Lower leg skin (tissue), 4 donors: ENCODE measurements around the gene PROM1. TPM values are rescaled to one million over a fixed set of nuclear protein-coding genes. Genes with fewer than 3 reads are reported as not detected.
A peak's percentile ranks its signal among the peaks of the same experiment; 100 is the strongest.

Experiments used
- DNase-seq, 2 donors: peaks; one replicate each; pipeline ENCODE4 v3.0.0-alpha.2; 2019; ENCODE audit warnings: low spot score in 2 of 2
- H3K4me3 ChIP-seq: fragments of 200-600 bp; sonication (generic); 2 replicates; pipeline ENCODE4 v1.5.1; 2017; ENCODE audit warnings: mild to moderate bottlenecking, low read depth; ENCODE audit not compliant: poor library complexity, severe bottlenecking
- POLR2A ChIP-seq, 2 donors: fragments of 450-650 bp; IDR thresholded peaks; one replicate each; pipeline ENCODE4 v1.6.1; 2016 to 2017; ENCODE audit warnings: antibody characterized with exemption in 2 of 2, mild to moderate bottlenecking in 1 of 2, moderate library complexity in 1 of 2
- WGBS, 2 donors: methylation state at CpG; one replicate each; pipeline ENCODE4 v1.1.5; 2018; 5-methylcytosine and 5-hydroxymethylcytosine counted together
- intact Hi-C: fragments of 100-400 bp; cut with DNase I; formaldehyde crosslinking; loops from one replicate; pipeline ENCODE4 v1.15.0; 2023; ENCODE audit warnings: low total_unique reads
- total RNA-seq, 4 donors: library from RNA; depleted of rRNA; stranded (reverse); fragments of >200 nt; gene quantifications; one replicate each; pipeline ENCODE4 v1.1.0, GENCODE V29; 2016
- TF ChIP-seq, protein P1 (sequence below), 3 donors: fragments of 450-650 bp; IDR thresholded peaks; one replicate each; pipeline ENCODE4 v1.5.1; 2016; ENCODE audit warnings: antibody characterized with exemption in 3 of 3, mild to moderate bottlenecking in 3 of 3, moderate library complexity in 2 of 3

The PROM1 gene
- total RNA-seq, 4 donors from 2014 or later: 1.3 to 7.6 (median 2.9) TPM

DNA sequence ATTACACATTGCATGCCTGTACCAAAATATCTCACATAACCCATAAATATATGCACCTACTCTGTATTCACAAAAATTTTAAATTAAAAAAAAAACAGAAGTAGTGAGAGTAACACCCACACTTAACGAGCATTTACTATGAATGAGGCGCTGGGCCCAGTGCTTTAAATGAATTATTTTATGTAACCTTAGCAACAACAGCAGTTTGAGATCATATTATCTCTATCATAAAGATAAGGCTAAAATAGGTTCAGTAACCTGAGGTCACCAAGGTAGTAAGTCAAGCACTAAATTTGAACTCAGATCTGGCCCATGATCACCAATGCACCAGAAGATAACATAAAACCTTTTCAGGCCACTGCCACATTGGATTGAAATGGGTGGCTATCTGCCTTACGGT is 5.3 kb upstream of the PROM1 start:
- no peak for TF ChIP-seq POLR2A (IDR thresholded peaks at IDR 0.05)
- TF ChIP-seq, protein P1, sequence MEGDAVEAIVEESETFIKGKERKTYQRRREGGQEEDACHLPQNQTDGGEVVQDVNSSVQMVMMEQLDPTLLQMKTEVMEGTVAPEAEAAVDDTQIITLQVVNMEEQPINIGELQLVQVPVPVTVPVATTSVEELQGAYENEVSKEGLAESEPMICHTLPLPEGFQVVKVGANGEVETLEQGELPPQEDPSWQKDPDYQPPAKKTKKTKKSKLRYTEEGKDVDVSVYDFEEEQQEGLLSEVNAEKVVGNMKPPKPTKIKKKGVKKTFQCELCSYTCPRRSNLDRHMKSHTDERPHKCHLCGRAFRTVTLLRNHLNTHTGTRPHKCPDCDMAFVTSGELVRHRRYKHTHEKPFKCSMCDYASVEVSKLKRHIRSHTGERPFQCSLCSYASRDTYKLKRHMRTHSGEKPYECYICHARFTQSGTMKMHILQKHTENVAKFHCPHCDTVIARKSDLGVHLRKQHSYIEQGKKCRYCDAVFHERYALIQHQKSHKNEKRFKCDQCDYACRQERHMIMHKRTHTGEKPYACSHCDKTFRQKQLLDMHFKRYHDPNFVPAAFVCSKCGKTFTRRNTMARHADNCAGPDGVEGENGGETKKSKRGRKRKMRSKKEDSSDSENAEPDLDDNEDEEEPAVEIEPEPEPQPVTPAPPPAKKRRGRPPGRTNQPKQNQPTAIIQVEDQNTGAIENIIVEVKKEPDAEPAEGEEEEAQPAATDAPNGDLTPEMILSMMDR (IDR thresholded peaks at IDR 0.05): no peak
- H3K4me3 ChIP-seq: no peak overlapping the region
- no peak for DNase-seq
- 93% methylated on average over 3 of the region's 3 CpGs for WGBS, 2 donors
- intact Hi-C loops: no loop called here

DNA sequence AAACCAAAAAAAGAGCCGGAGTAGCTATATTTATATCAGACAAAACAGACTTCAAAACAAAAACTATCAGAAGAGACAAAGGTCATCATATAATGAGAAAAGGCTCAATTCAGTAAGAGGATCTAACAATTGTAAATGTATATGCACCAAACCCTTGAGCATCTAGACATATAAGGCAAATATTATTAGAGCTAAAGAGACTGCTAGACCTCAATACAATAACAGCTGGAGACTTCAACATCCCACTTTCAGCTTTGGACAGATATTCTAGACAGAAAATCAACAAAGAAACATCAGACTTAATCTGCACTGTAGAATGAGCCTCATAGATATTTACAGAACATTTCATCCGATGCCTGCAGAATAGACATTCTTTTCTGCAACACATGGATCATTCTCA is 4.8 kb upstream of the PROM1 start:
- no peak overlapping the region for H3K4me3 ChIP-seq
- intact Hi-C loops: no loop called here
- TF ChIP-seq POLR2A (IDR thresholded peaks at IDR 0.05): no peak
- TF ChIP-seq, protein P1 (IDR thresholded peaks at IDR 0.05): no peak
- no peak for DNase-seq
- 87 to 88% methylated on average over 2 of the region's 2 CpGs for WGBS, 2 donors

DNA sequence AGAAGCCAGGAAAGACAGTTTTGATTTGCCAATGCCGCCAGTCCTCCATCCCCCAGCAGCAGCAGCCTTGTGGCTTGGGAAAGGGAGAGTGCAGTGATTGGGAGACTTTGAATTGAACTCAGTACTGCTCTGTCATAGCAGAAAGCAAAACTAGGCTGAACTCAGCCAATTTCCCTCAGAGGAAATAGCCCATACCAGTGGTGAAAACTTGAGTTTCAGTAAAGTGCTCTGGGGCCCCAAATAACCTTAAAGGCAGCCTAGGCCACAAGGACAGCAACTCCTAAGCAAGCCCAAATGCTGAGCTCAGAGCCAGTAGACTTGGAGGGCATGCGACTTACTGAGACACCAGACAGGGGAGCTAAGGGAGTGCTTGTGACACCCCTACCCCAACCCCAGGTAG is 2.0 kb upstream of the PROM1 start:
- intact Hi-C loops: no loop called here
- WGBS, 2 donors: 85 to 91% methylated on average over 2 of the region's 2 CpGs
- DNase-seq: no peak
- no peak for TF ChIP-seq POLR2A (IDR thresholded peaks at IDR 0.05)
- H3K4me3 ChIP-seq: no peak overlapping the region

DNA sequence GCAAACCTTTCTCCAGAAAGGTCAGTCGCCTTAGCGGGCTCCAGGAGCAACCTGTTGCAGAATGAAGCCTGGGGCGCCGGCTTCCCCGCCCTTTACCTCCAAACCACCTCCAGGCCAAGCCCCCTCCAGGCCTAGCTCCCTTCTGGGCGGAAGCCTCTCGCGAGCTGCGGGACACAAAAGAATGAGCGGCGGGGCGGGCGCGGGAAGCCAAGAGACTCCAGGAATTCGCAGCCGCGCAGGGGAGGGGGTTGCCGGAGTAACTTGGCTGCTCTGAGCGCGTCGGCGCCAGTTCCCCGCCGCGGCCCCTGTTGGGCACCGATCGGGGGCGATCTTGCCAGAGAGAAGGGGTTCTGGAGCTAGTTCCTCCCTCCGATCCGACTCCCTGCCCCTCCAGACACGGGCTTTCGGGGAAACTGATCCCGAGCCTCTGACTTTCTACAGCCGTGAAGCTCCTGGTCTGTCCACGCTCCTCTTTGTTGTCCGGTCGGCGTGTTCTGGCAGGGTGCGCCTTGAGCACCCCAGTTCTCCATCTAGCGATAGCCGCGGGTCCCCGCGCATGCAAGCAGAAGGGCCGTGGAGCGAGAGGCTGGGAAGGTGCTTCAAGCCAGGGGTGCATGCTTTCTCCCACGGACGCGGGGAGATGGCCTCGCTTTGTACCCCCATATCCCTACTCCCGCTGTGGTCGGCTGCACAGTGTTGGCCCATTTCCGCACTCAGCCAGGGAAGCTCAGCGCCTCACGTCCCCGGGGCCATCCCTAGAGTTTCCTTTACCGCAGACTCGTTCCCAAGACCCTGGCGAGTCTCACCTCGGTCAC is 1.2 kb downstream of the PROM1 start:
- H3K4me3 ChIP-seq: peak overlapping the region; percentile 10
- DNase-seq: no peak
- no peak for TF ChIP-seq POLR2A (IDR thresholded peaks at IDR 0.05)
- TF ChIP-seq, protein P1 (IDR thresholded peaks at IDR 0.05): no peak
- 1% methylated on average over 32 to 36 of the region's 60 CpGs for WGBS, 2 donors
- intact Hi-C loops: no loop called here

DNA sequence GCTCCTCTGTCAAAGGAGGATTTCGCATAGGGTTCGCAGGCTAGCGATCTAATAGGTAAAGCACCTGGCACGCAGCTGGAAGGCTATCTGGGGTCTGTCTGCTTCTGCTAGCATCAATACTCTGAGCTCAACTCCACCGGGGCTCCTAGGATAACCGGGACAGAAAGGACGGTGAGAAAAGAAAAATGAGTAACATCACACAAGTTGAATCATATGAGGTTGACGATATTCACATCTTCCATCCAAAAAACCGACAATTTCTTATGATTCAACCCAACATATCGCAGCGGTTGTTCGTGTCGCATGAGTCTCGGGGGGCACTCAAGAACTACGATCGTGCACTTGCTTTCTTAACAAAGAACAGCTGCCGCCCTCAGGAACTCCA is 1.8 kb downstream of the PROM1 start:
- intact Hi-C loops: no loop called here
- DNase-seq: no peak
- WGBS, 2 donors: 9 to 15% methylated on average over 17 of the region's 17 CpGs

DNA sequence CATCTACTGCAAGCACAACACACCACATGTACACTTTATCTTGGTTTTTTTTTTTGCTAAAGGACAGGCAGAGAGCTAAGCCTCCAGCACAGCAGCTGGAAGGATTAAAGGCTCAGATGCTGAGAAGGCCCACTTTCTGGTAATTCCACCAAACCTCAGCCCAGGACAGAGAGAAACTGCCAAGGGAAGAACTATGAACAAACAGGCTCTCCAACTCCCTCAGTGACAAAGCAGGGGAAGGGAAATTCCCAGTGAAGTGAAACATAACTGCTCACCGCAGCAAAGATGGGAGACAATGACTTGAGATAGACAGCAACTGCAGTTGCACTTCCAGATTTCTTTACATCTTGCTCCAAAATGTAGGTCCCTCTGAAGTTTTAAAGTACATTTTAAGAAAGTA is 4.8 kb downstream of the PROM1 start:
- TF ChIP-seq, protein P1 (IDR thresholded peaks at IDR 0.05): no peak
- no peak for TF ChIP-seq POLR2A (IDR thresholded peaks at IDR 0.05)
- H3K4me3 ChIP-seq: no peak overlapping the region
- DNase-seq: no peak
- WGBS, 2 donors: 54 to 57% methylated on average over 1 of the region's 1 CpG
- intact Hi-C loops: no loop called here

More for the DNA sequence above, 1.8 kb downstream of the PROM1 start:
- TF ChIP-seq POLR2A (IDR thresholded peaks at IDR 0.05): no peak
- TF ChIP-seq, protein P1 (IDR thresholded peaks at IDR 0.05): no peak
- peak overlapping the region; percentile 10 for H3K4me3 ChIP-seq
